Cardiac muscle cell (in vitro differentiated cells and primary cell): ENCODE data around the gene DHFR2. TPM values are rescaled to one million over a fixed set of nuclear protein-coding genes. Genes with fewer than 3 reads are reported as not detected.

ENCODE experiments used
- DNase-seq, 2 donors: peaks; one replicate each; pipeline versions ENCODE4 v3.0.0 to v3.0.0-alpha.2; 2010 to 2017; ENCODE audit warnings: low read depth in 1 of 2, low spot score in 1 of 2
- H3K27ac ChIP-seq: fragments of 200-600 bp; sonication (generic); 2 replicates; pipeline ENCODE4 v1.5.1; 2016
- H3K27me3 ChIP-seq: fragments of 200-600 bp; sonication (generic); 2 replicates; pipeline ENCODE4 v1.6.0; 2016; ENCODE audit warnings: control low read depth
- H3K36me3 ChIP-seq: fragments of 200-600 bp; sonication (generic); 2 replicates; pipeline ENCODE4 v1.5.1; 2016; ENCODE audit warnings: control low read depth
- H3K4me1 ChIP-seq: fragments of 200-600 bp; sonication (generic); 2 replicates; pipeline ENCODE4 v1.8.1; 2017; ENCODE audit warnings: low read depth, mild to moderate bottlenecking, mixed run types
- H3K4me3 ChIP-seq: fragments of 200-600 bp; sonication (generic); 2 replicates; pipeline ENCODE4 v1.5.1; 2016; ENCODE audit warnings: mild to moderate bottlenecking
- H3K9me3 ChIP-seq: fragments of 200-600 bp; sonication (generic); 2 replicates; pipeline ENCODE4 v1.5.1; 2017; ENCODE audit warnings: low read depth, mild to moderate bottlenecking, control low read depth
- CTCF ChIP-seq: IDR thresholded peaks from 2 replicates; pipeline ENCODE4 v1.5.1; 2012; ENCODE audit warnings: low read depth, mild to moderate bottlenecking, low read length
- polyA plus RNA-seq: library from polyadenylated mRNA; unstranded; fragments of >200 nt; fragmentation: Nextera tagmentation; extraction: Ambion mirVana; gene quantifications from 2 replicates; pipeline ENCODE4 v1.2.1, GENCODE V29; 2016
- total RNA-seq: library from RNA; depleted of rRNA; stranded (reverse); fragments of >200 nt; gene quantifications from 2 replicates; pipeline ENCODE4 v1.2.3, GENCODE V29; 2016

The DHFR2 gene
- total and polyA plus RNA-seq, 2 experiments from 2014 or later: 1.5 to 3.4 TPM

- Histone ChIP-seq H3K27me3 (no peaks in the 10 kb centered on the region), H3K4me1 (no peaks in the 10 kb centered on the region), H3K36me3 (no peaks in the 10 kb centered on the region), H3K9me3 (no peaks in the 10 kb centered on the region), H3K27ac (no peak overlapping the region), H3K4me3 (no peak overlapping the region)
- peak; percentile 49 for TF ChIP-seq CTCF
- DNase-seq: peak; percentile 10 to 49
These were observed 6.6 kb upstream of the DHFR2 start for GRCh38 chr3:94069194-94069813.

- no peaks in the 10 kb centered on the region for H3K27me3 ChIP-seq
- no peaks in the 10 kb centered on the region for H3K36me3 ChIP-seq
- no peak for DNase-seq
- no peaks in the 10 kb centered on the region for H3K9me3 ChIP-seq
- TF ChIP-seq CTCF: no peak
- no peak overlapping the region for H3K4me3 ChIP-seq
- peaks cover 10% of the 10 kb centered on the region for H3K4me1 ChIP-seq
- H3K27ac ChIP-seq: no peak overlapping the region
These were observed 4.1 kb upstream of the DHFR2 start for GRCh38 chr3:94066506-94067500.

GRCh38 chr3:94065819-94066480 is 3.2 kb upstream of the DHFR2 start:
- no peak for TF ChIP-seq CTCF
- H3K4me1 ChIP-seq: peaks cover 12% of the 10 kb centered on the region
- no peak overlapping the region for H3K4me3 ChIP-seq

GRCh38 chr3:94065122-94065521 is 2.4 kb upstream of the DHFR2 start:
- Histone ChIP-seq H3K27ac (no peak overlapping the region), H3K4me3 (no peak overlapping the region), H3K36me3 (no peaks in the 10 kb centered on the region), H3K4me1 (peaks cover 12% of the 10 kb centered on the region), H3K27me3 (no peaks in the 10 kb centered on the region), H3K9me3 (no peaks in the 10 kb centered on the region)
- no peak for DNase-seq
- TF ChIP-seq CTCF: no peak

More at GRCh38 chr3:94065819-94066480, 3.2 kb upstream of the DHFR2 start:
- DNase-seq: no peak
- H3K27me3 ChIP-seq: no peaks in the 10 kb centered on the region
- no peak overlapping the region for H3K27ac ChIP-seq
- no peaks in the 10 kb centered on the region for H3K36me3 ChIP-seq
- no peaks in the 10 kb centered on the region for H3K9me3 ChIP-seq

GRCh38 chr3:94064243-94064860 is 1.6 kb upstream of the DHFR2 start:
- no peak overlapping the region for H3K27ac ChIP-seq
- DNase-seq: no peak
- H3K4me3 ChIP-seq: no peak overlapping the region
- H3K27me3 ChIP-seq: no peaks in the 10 kb centered on the region
- no peaks in the 10 kb centered on the region for H3K9me3 ChIP-seq
- H3K36me3 ChIP-seq: no peaks in the 10 kb centered on the region
- peaks cover 12% of the 10 kb centered on the region for H3K4me1 ChIP-seq
- TF ChIP-seq CTCF: no peak
